Occipital lobe (tissue), 2 donors: ENCODE data around the gene AKAP8. TPM values are rescaled to one million over a fixed set of nuclear protein-coding genes. Genes with fewer than 3 reads are reported as not detected.
"Not testable (repeated sequence)": the region's sequence is repeated elsewhere in the genome, so short reads cannot be mapped to it uniquely, and the experiment has no call there.

Experiments used
- DNase-seq: peaks from one replicate; lab custom pipeline; 2025; lab: John Stamatoyannopoulos, UW
- total RNA-seq: library from RNA; depleted of rRNA; stranded (reverse); fragments of >200 nt; gene quantifications from one replicate; pipeline ENCODE4 v1.2.3, GENCODE V29; 2014

The AKAP8 gene
- total RNA-seq, 1 donor from 2014 or later: 11.7 TPM

- DNase-seq: no peak
Observed at GRCh38 chr19:15404097-15404779, 24.7 kb upstream of the AKAP8 start.

DNA sequence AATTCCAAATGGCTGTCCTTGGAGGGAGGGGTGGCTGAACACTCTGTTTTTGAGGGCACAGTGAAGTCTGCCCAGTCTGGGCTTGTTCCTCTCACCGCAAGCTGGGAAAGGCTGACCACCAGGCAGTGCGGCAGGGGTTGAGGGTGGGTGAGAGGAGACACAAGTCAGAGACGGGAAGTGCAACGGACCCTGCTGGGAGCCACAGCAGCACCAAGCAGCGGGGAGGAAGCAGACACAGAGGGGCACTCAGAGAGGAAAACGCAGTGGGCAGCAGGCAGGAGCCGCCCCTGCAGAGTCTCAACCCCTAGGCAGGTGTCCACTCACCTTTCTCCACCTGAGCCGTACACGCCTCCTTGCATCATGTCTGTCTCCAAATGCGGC is 23.6 kb upstream of the AKAP8 start:
- DNase-seq: no peak

- no peak for DNase-seq
Observed at GRCh38 chr19:15402411-15403150, 23.0 kb upstream of the AKAP8 start.

DNA sequence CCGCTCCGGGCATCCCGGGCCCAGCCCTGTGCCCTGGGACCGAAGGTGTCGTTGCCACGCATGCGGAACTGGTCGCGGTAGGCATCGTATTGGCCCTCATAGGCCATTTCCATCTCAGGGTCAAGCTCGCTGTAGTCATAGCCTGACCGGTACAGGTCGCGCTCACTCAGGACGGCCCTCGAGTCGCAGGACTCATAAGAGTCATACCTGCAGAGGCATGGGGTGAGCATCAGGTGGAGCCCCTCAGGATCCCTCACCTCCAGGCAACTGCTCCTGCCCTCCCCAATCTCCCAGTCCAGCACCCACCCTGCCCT is 21.8 kb upstream of the AKAP8 start:
- DNase-seq: no peak

DNA sequence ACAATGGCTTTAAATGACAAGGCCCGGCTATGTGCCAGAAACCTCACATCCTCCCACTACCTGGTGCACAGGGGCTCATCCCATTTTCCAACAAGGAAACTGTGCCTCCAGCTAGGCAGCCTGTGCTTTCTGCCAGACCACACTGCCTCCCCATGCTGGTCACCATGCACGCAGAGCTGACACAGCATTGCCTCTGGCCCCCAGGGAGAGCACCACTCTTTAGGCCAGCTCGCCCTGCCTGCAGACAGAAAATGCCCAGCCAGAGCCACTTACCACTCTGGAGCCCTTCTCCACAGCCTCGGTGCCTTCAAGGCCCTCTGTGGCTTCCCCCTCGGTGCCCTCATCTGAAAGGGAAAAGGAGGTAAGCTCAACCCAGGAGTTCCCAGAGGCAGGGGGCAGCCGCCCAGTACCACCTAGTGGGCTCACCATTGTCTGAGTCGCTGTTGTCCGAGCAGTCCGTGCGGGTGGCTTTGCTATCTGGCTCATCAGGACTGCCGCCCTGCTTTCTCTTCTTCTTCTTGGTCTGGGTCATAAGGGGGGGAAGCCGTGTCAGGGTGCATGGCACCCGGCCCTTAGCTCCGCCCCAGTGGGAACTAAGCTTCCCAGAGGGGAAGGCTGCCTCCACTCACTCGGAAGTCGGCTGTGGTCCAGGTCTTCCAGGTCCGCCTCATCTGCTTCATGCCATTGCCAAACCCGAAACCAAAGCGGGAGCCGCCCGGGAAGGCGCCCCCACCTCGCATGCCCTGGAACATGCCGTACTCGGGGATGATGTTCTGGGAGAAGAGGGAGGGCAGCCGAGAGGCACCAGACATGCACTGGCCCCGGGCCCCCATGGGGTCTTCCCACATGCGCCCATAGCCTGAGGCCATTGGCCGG is 21.2 kb upstream of the AKAP8 start:
- no peak for DNase-seq

- DNase-seq: no peak
Observed at GRCh38 chr19:15399635-15400034, 20.0 kb upstream of the AKAP8 start.

DNA sequence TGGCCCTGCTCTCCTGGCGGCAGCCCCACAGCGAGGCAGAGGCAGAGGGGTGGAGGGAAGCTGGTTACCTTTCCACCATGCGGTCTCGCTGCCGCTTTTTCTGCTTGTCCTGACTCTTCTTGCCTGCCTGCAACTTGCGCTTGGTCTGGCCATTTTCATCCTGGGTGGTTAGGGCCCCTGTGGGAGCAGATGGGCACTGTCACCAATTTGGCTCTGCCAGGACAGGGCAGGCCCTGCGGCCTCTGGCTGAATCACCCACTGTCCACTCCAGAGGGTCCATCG is 19.6 kb upstream of the AKAP8 start:
- DNase-seq: no peak

GRCh38 chr19:15398501-15399233 is 19.1 kb upstream of the AKAP8 start:
- DNase-seq: no peak

- no peak for DNase-seq
Observed at GRCh38 chr19:15397782-15398181, 18.2 kb upstream of the AKAP8 start.

DNA sequence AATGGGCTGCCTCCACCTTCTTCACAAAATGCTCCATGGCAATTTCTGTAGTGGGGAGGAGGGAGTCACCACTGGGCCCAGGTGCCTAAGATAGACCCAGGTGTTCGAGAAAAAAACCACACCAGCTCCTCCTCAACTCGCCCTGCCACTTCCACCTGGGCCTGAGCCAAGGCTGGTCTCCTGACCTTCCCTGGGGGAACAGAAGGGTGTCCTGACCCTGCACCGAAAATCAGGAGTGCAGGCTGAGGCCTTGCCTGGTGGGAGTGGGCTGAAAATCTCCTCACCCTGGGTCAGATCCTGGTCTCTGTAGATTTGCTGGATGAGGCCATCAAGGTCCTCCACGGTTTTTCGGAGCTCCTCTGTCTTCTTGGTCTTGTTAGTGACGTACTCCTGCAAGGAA is 17.6 kb upstream of the AKAP8 start:
- no peak for DNase-seq

DNA sequence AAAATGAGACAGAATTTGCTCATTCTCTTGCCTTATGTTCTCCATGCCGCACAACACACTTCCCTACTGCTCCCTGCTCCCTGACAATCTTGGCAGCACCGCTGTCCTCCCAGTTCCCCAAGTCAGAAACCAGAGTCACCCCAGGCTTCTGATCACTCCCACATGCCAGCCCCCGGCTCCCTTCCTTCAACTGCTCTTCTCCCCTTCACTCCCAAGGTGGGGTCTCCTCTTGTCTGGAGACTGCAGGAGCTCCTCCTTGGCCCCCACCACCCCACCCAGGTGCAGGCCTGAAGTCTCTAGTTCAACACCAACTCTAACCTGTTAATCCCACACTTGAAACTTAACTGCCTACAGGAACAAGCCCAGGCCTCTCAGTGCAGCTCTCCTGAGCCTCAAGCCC is 16.8 kb upstream of the AKAP8 start:
- DNase-seq: no peak

DNA sequence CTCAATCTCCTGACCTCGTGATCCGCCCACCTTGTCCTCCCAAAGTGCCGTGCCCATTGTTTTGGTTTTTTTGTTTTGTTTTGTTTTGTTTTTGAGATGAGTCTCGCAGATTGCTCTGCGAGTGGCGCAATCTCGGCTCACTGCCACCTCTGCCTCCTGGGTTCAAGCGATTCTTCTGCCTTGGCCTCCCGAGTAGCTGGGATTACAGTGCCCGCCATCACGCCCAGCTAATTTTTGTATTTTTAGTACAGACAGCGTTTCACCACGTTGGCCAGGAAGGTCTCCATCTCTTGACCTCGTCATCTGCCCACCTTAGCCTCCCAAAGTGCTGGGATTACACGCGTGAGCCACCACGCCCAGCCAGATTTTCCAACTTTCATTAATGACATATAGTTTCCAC is 15.7 kb upstream of the AKAP8 start:
- not testable (repeated sequence) for DNase-seq

- DNase-seq: no peak
Observed at GRCh38 chr19:15394426-15394825, 14.8 kb upstream of the AKAP8 start.

DNA sequence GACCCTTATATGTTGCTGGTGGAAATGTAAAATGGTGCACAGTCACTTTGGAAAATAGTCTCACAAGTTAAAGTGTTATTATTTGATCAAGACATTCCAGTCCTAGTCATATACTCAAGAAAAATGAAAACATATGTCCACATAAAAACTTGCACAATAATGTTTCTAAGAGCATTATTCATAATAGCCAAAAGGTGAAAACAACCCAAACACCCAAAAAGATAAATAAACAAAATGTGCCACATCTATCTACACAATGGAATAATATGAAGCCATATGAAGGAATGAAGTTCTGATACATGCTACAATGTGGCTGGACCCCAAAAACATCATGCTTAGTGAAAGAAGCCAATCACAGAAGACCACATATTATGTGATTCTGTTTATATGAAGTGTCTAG is 14.4 kb upstream of the AKAP8 start:
- no peak for DNase-seq

DNA sequence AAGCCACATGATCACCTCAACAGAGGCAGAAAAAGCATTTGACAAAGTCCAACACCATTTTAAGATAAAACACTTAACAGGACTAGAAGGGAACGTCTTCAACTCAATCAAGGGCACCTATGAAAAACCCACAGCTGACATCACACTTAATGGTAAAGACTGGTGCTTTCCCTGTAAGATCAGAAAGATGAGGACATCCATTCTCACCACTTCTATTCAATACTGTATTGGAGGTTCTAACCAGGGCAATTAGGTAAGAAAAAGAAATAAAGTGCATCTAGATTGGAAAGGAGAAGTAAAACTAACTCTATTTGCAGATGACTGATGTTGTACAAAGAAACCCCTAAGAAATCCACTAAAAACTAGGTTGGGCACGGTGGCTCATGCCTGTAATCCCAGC is 11.2 kb upstream of the AKAP8 start:
- DNase-seq: no peak

DNA sequence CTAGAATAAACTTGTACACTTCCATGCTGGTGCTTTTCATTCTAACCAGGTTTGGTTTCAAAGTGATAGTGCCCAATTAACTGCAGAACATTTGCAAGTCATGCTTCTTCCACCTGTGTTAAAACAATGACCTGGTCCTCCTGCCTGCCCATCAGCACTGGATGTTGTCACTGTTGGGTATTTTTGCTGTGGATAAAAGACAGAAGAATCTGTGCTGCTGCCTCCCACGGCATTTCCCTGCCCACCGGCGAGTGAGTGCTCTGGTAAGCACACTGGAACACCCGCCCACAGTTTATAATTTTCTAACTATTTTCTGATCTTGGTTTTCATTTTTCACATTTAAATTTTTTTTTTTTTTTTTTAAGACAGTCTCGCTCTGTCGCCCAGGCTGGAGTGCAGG is 2.3 kb upstream of the AKAP8 start:
- DNase-seq: no peak

- no peak for DNase-seq
Observed at GRCh38 chr19:15381429-15381828, 1.8 kb upstream of the AKAP8 start.

- DNase-seq: no peak
Observed at GRCh38 chr19:15379999-15380647, 536 bp upstream of the AKAP8 start.

DNA sequence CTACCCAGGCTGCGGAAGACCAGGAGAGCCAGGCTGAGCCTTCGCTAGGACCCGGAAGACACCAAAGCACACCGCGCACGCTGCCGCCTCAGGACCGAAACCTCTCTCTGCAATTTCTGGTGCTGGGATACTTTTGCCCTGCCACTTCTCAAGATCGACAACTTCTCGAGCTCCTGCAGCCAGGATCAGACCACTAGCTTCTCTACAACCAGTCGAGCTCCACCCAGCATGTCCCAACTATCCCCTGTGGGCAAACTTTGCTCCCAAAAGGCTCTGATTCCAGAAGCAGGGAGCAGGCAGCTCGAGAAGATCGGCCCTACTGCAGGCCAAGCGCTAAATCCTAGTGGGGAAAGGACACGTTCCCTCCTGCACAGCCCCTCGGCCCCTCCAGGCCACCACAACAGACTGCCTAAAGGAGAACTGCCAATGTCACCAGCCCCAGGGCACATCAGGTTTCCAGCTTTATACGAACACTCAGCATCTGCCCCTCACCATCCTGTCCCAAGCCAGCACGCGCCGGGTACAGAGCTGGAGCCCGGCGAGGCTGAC is 979 bp downstream of the AKAP8 start:
- no peak for DNase-seq

DNA sequence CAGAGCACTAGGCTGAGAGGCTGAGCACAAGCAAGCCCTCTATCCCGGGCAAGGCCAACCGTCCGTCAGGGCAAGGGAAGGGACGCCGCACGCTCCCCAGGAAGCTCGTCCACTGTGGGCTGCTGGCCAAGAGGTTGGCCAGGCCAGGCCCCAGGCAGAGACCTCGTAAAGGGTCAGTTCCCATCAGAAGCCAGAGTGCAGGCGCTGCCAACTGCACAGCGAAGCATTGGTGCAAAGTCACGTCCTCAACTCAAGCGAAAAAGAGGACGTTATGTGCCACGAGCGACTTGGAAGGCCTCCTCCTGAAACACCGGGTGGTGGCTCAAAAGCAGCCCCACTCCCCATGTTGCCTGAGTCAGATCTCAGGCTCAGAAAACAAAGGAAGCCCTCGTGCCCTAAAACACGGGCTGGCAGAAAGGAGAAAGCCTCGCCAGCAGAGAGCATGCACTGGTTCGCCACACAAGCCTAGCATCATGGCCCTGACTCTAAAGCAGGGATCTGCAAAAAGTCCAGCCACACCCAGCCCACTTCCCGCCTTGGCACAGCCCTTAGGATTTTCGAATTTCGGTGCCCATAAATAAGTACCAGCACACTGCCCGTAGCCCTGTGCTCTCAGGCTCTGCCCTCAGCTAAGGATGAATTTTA is 4.7 kb downstream of the AKAP8 start:
- DNase-seq: no peak
